ENCODE results near the gene C18orf63.

DNA sequence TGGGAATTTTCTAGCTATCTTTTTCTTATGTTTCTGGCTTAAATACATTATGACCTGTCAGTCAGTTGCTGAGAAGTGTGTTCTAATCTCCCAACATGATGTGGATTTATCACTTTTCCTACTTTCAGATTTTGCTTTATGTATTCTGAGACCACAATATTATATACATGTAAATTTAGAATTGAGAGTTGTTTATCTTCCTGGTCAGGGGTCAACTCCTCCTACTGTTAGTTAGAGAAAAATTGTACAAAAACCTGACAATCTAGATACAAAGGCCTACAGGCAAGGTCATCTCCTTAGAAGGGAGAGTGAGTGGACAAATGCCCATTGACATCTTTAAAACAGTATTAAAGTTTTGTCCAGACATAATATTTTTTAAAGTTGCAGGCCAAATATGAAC lies 30.6 kb downstream of the C18orf63 start:
- TF ChIP-seq CTCF (conservative IDR thresholded peaks at IDR 0.05; ENCODE audit: low read depth, low read length) (no peak), SMC3 (IDR thresholded peaks at IDR 0.05; ENCODE audit: low read depth, low read length) (no peak), USF2 (IDR thresholded peaks at IDR 0.05; ENCODE audit: low read depth, low read length) (no peak), CHD1 (IDR thresholded peaks at IDR 0.05; ENCODE audit: low read depth, low read length) (no peak), MAZ (IDR thresholded peaks at IDR 0.05; ENCODE audit: borderline replicate concordance, low read depth, low read length) (no peak), POLR2A (IDR thresholded peaks at IDR 0.05; ENCODE audit: low read depth, low read length) (no peak), RCOR1 (IDR thresholded peaks at IDR 0.05; ENCODE audit: insufficient replicate concordance, low read length) (no peak)

Measured in IMR-90 (cell line).